IgD-negative memory B cell (primary cell): ENCODE data around the gene SESN3. TPM values are rescaled to one million over a fixed set of nuclear protein-coding genes. Genes with fewer than 3 reads are reported as not detected.

Experiments used
- H3K27ac Mint-ChIP-seq, 3 donors: one replicate each; pipeline ENCODE4 v1.8.0; 2020 to 2022; ENCODE audit warnings: mild to moderate bottlenecking in 3 of 3, mixed read lengths in 3 of 3, moderate library complexity in 1 of 3
- H3K27me3 Mint-ChIP-seq: one replicate; pipeline ENCODE4 v1.8.0; 2021; ENCODE audit warnings: mixed read lengths
- H3K36me3 Mint-ChIP-seq: one replicate; pipeline ENCODE4 v1.8.0; 2020; ENCODE audit warnings: mild to moderate bottlenecking, mixed read lengths
- H3K4me1 Mint-ChIP-seq, 3 donors: one replicate each; pipeline ENCODE4 v1.8.0; 2020 to 2022; ENCODE audit warnings: mixed read lengths in 3 of 3, mild to moderate bottlenecking in 1 of 3
- H3K4me3 Mint-ChIP-seq, 4 donors: one replicate each; pipeline ENCODE4 v1.8.0; 2020 to 2022; ENCODE audit warnings: mild to moderate bottlenecking in 4 of 4, mixed read lengths in 4 of 4, moderate library complexity in 3 of 4
- H3K9me3 Mint-ChIP-seq, 3 donors: one replicate each; pipeline ENCODE4 v1.8.0; 2020 to 2021; ENCODE audit warnings: mixed read lengths in 3 of 3, mild to moderate bottlenecking in 1 of 3
- polyA plus RNA-seq: library from polyadenylated mRNA; unstranded; fragments of 300-500 nt; fragmentation: Illumina TruSeq; gene quantifications from one replicate; pipeline ENCODE4 v1.2.3, GENCODE V29; 2021

SESN3 gene
- polyA plus RNA-seq, 1 donor from 2014 or later = 2.9 TPM

DNA sequence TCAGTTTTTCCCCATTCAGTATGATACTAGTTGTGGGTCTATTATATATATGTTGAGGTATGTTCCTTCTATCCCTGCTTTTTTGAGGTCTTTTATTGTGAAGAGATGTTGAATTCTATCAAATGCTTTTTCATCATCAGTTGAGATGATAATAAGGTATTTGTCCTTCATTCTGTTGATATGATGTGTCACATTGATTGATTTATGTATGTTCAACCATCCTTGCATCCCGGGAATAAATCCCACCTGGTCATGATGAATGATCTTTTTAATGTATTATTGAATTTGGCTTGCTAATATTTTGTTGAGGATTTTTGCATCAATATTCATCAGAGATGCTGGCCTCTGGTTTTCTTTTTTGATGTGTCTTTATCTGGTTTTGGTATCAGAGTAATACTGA, 115.4 kb downstream of the SESN3 start:
- Mint-ChIP-seq H3K27ac (no peak overlapping the region), H3K4me1 (peaks cover 7 to 14% (median 13%) of the 10 kb centered on the region in 3 donors), H3K36me3 (peaks cover 13% of the 10 kb centered on the region), H3K4me3 (no peak overlapping the region), H3K9me3 (peaks cover 0 to 5% (median 0%) of the 10 kb centered on the region in 3 donors), H3K27me3 (no peaks in the 10 kb centered on the region)

Other genes starting within 250 kb of the SESN3 start
- not detected for gene KDM4E, start 205.9 kb downstream of the SESN3 start, polyA plus RNA-seq
- gene KDM4F, start 181.8 kb downstream of the SESN3 start, polyA plus RNA-seq = not detected
- gene SRSF8, start 164.3 kb downstream of the SESN3 start, polyA plus RNA-seq = 74.4 TPM
- 16.4 TPM for gene ENDOD1, start 141.4 kb downstream of the SESN3 start, polyA plus RNA-seq